ENCODE measurements around the gene SCAPER. TPM values are rescaled to one million over a fixed set of nuclear protein-coding genes. Genes with fewer than 3 reads are reported as not detected.
A peak's percentile ranks its signal among the peaks of the same experiment; 100 is the strongest.

Gene SCAPER
- total RNA-seq, 2 donors from 2014 or later, result 33.3 to 43.0 TPM

- DNase-seq (ENCODE audit: low spot score in 2 of 2) (no peak), ATAC-seq (no peak)
- Mint-ChIP-seq H3K36me3 (peaks cover 9 to 14% of the 10 kb centered on the region in 2 donors), H3K9me3 (no peaks in the 10 kb centered on the region), H3K27ac (no peak overlapping the region)
Measured at GRCh38 chr15:76347482-76348055, 557.6 kb downstream of the SCAPER start.

GRCh38 chr15:76346669-76347481 lies 558.3 kb downstream of the SCAPER start:
- DNase-seq (ENCODE audit: low spot score in 2 of 2) (no peak), ATAC-seq (peak in 1 of 2 donors; percentile 14)
- Mint-ChIP-seq H3K9me3 (no peaks in the 10 kb centered on the region), H3K36me3 (peaks cover 11 to 17% of the 10 kb centered on the region in 2 donors), H3K27ac (no peak overlapping the region)

GRCh38 chr15:76345880-76346668 lies 559.1 kb downstream of the SCAPER start:
- H3K36me3 Mint-ChIP-seq, result peaks cover 15 to 20% of the 10 kb centered on the region in 2 donors
- DNase-seq (ENCODE audit: low spot score in 2 of 2) (peak in 1 of 2 donors; percentile 30), ATAC-seq (peak; percentile 13 to 52)
- no peaks in the 10 kb centered on the region for H3K9me3 Mint-ChIP-seq
- no peak overlapping the region for H3K27ac Mint-ChIP-seq

- peaks cover 15 to 20% of the 10 kb centered on the region in 2 donors for H3K36me3 Mint-ChIP-seq
- no peak for ATAC-seq
- H3K9me3 Mint-ChIP-seq, result no peaks in the 10 kb centered on the region
- no peak overlapping the region for H3K27ac Mint-ChIP-seq
- DNase-seq (ENCODE audit: low spot score in 2 of 2), result no peak
Measured at GRCh38 chr15:76345583-76345879, 559.6 kb downstream of the SCAPER start.

GRCh38 chr15:76344893-76345582 lies 560.1 kb downstream of the SCAPER start:
- no peak for ATAC-seq
- no peak overlapping the region for H3K27ac Mint-ChIP-seq
- no peaks in the 10 kb centered on the region for H3K9me3 Mint-ChIP-seq
- H3K36me3 Mint-ChIP-seq, result peaks cover 15 to 20% of the 10 kb centered on the region in 2 donors
- no peak for DNase-seq (ENCODE audit: low spot score in 2 of 2)

GRCh38 chr15:76343313-76343996 lies 561.7 kb downstream of the SCAPER start:
- no peak overlapping the region for H3K27ac Mint-ChIP-seq
- DNase-seq (ENCODE audit: low spot score in 2 of 2) (no peak), ATAC-seq (no peak)
- H3K9me3 Mint-ChIP-seq, result no peaks in the 10 kb centered on the region
- peaks cover 15 to 25% of the 10 kb centered on the region in 2 donors for H3K36me3 Mint-ChIP-seq

GRCh38 chr15:76342382-76343201 lies 562.5 kb downstream of the SCAPER start:
- DNase-seq (ENCODE audit: low spot score in 2 of 2) (peak in 1 of 2 donors; percentile 27), ATAC-seq (no peak)
- H3K9me3 Mint-ChIP-seq, result no peaks in the 10 kb centered on the region
- H3K36me3 Mint-ChIP-seq, result peaks cover 8 to 22% of the 10 kb centered on the region in 2 donors
- no peak overlapping the region for H3K27ac Mint-ChIP-seq

- no peak for DNase-seq (ENCODE audit: low spot score in 2 of 2)
- Mint-ChIP-seq H3K36me3 (peaks cover 11 to 24% of the 10 kb centered on the region in 2 donors), H3K27ac (no peak overlapping the region), H3K9me3 (no peaks in the 10 kb centered on the region)
- ATAC-seq, result no peak
Measured at GRCh38 chr15:76342058-76342381, 563.1 kb downstream of the SCAPER start.

- peak in 1 of 2 donors; percentile 21 for DNase-seq (ENCODE audit: low spot score in 2 of 2)
- Mint-ChIP-seq H3K36me3 (peaks cover 16 to 29% of the 10 kb centered on the region in 2 donors), H3K27ac (no peak overlapping the region), H3K9me3 (no peaks in the 10 kb centered on the region)
- ATAC-seq, result peak in 1 of 2 donors; percentile 3
Measured at GRCh38 chr15:76341366-76342057, 563.6 kb downstream of the SCAPER start.

- Mint-ChIP-seq H3K9me3 (no peaks in the 10 kb centered on the region), H3K27ac (no peak overlapping the region), H3K36me3 (peaks cover 17 to 30% of the 10 kb centered on the region in 2 donors)
- ATAC-seq, result peak; percentile 52 to 67
- DNase-seq (ENCODE audit: low spot score in 2 of 2), result peak in 1 of 2 donors; percentile 59
Measured at GRCh38 chr15:76340803-76341365, 564.3 kb downstream of the SCAPER start.

GRCh38 chr15:76340198-76340802 lies 564.8 kb downstream of the SCAPER start:
- ATAC-seq, result peak in 1 of 2 donors; percentile 14
- DNase-seq (ENCODE audit: low spot score in 2 of 2), result peak in 1 of 2 donors; percentile 35
- Mint-ChIP-seq H3K36me3 (peaks cover 17 to 25% of the 10 kb centered on the region in 2 donors), H3K27ac (no peak overlapping the region), H3K9me3 (no peaks in the 10 kb centered on the region)

GRCh38 chr15:76339305-76340197 lies 565.6 kb downstream of the SCAPER start:
- H3K9me3 Mint-ChIP-seq, result no peaks in the 10 kb centered on the region
- peak overlapping the region in 1 of 2 donors; percentile 95 for H3K27ac Mint-ChIP-seq
- no peak for ATAC-seq
- H3K36me3 Mint-ChIP-seq, result peaks cover 17 to 21% of the 10 kb centered on the region in 2 donors
- peak in 1 of 2 donors; percentile 24 for DNase-seq (ENCODE audit: low spot score in 2 of 2)

GRCh38 chr15:76338486-76339304 lies 566.4 kb downstream of the SCAPER start:
- no peaks in the 10 kb centered on the region for H3K9me3 Mint-ChIP-seq
- DNase-seq (ENCODE audit: low spot score in 2 of 2) (no peak), ATAC-seq (peak in 1 of 2 donors; percentile 6)
- peak overlapping the region in 1 of 2 donors; percentile 3 for H3K27ac Mint-ChIP-seq
- H3K36me3 Mint-ChIP-seq, result peaks cover 17 to 21% of the 10 kb centered on the region in 2 donors

Data from activated naive CD4-positive, alpha-beta T cell treated with anti-CD3 and anti-CD28 coated beads, Interleukin-2, amount 50 U/mL, for 72 hours (primary cell).